ENCODE measurements around the gene ZNF330. TPM values are rescaled to one million over a fixed set of nuclear protein-coding genes. Genes with fewer than 3 reads are reported as not detected.

The ZNF330 gene
- polyA plus RNA-seq, 3 donors: 21.6 to 38.9 (median 27.7) TPM

- Mint-ChIP-seq H3K36me3 (no peaks in the 10 kb centered on the region), H3K9me3 (peaks cover 0 to 6% (median 2%) of the 10 kb centered on the region in 7 donors), H3K27me3 (ENCODE audit: low read depth in 3 of 3) (peaks cover 0 to 10% (median 5%) of the 10 kb centered on the region in 3 donors), H3K27ac (no peak overlapping the region), H3K4me1 (peaks cover 11% of the 10 kb centered on the region), H3K4me3 (no peak overlapping the region)
- H3K27ac ChIP-seq (ENCODE audit: low read depth in 1 of 2, low read length in 2 of 2): no peak overlapping the region
- WGBS (ENCODE audit: insufficient coverage): 0% methylated on average over 1 of the region's 5 CpGs
- DNase-seq: no peak
- no peaks in the 10 kb centered on the region for H3K27me3 ChIP-seq (ENCODE audit: control insufficient read depth in 2 of 2, insufficient read depth in 2 of 2, low read length in 2 of 2)
- no peaks in the 10 kb centered on the region for H4K20me1 ChIP-seq (ENCODE audit: insufficient read depth, low read length)
- no peak overlapping the region for H3K4me2 ChIP-seq (replicated peaks; ENCODE audit: extremely low read depth, low read length, poor library complexity, severe bottlenecking)
- H3K4me3 ChIP-seq (replicated peaks in 1 of 3; ENCODE audit: low read depth in 2 of 3, low read length in 3 of 3): no peak overlapping the region
- peaks cover 5% of the 10 kb centered on the region for H3K79me2 ChIP-seq (ENCODE audit: insufficient read depth, low read length)
- no peak overlapping the region for H3K9ac ChIP-seq (ENCODE audit: insufficient read depth, low read length, poor library complexity, severe bottlenecking)
- no peaks in the 10 kb centered on the region for H3K36me3 ChIP-seq (replicated peaks in 1 of 2; ENCODE audit: control insufficient read depth in 1 of 2, insufficient read depth in 2 of 2, low read length in 2 of 2)
- H3K9me3 ChIP-seq (replicated peaks in 1 of 2; ENCODE audit: control insufficient read depth in 1 of 2, insufficient read depth in 1 of 2, low read length in 2 of 2): no peaks in the 10 kb centered on the region
- peaks cover 0 to 6% of the 10 kb centered on the region in 2 donors for H3K4me1 ChIP-seq (ENCODE audit: control insufficient read depth in 1 of 2, insufficient read depth in 2 of 2, low read length in 2 of 2)
- TF ChIP-seq CTCF (IDR thresholded peaks at IDR 0.05): no peak
- H2AFZ ChIP-seq (ENCODE audit: insufficient read depth, low read depth, low read length, poor library complexity, severe bottlenecking): peak overlapping the region; percentile 24
- intact Hi-C loops (cut with micrococcal nuclease): no loop called here
These were observed 4.5 kb upstream of the ZNF330 start for GRCh38 chr4:141216002-141216761.

GRCh38 chr4:141220271-141220670 is 424 bp upstream of the ZNF330 start:
- peaks cover 30% of the 10 kb centered on the region for H3K4me1 Mint-ChIP-seq
- TF ChIP-seq CTCF (IDR thresholded peaks at IDR 0.05): no peak
- peak overlapping the region; percentile 94 to 99 for H3K27ac ChIP-seq (ENCODE audit: low read depth in 1 of 2, low read length in 2 of 2)
- H3K4me3 ChIP-seq (replicated peaks in 1 of 3; ENCODE audit: low read depth in 2 of 3, low read length in 3 of 3): peak overlapping the region; percentile 78 to 92 (median 87)
- H3K4me2 ChIP-seq (replicated peaks; ENCODE audit: extremely low read depth, low read length, poor library complexity, severe bottlenecking): peak overlapping the region; percentile 76
- peak overlapping the region; percentile 35 to 98 (median 94) for H3K27ac Mint-ChIP-seq
- H3K9me3 ChIP-seq (replicated peaks in 1 of 2; ENCODE audit: control insufficient read depth in 1 of 2, insufficient read depth in 1 of 2, low read length in 2 of 2): no peaks in the 10 kb centered on the region
- H4K20me1 ChIP-seq (ENCODE audit: insufficient read depth, low read length): peaks cover 32% of the 10 kb centered on the region
- WGBS (ENCODE audit: insufficient coverage): 100% methylated on average over 6 of the region's 7 CpGs
- peaks cover 12 to 16% of the 10 kb centered on the region in 2 donors for H3K4me1 ChIP-seq (ENCODE audit: control insufficient read depth in 1 of 2, insufficient read depth in 2 of 2, low read length in 2 of 2)
- no peak for DNase-seq
- peaks cover 20 to 27% of the 10 kb centered on the region in 2 donors for H3K36me3 ChIP-seq (replicated peaks in 1 of 2; ENCODE audit: control insufficient read depth in 1 of 2, insufficient read depth in 2 of 2, low read length in 2 of 2)
- H2AFZ ChIP-seq (ENCODE audit: insufficient read depth, low read depth, low read length, poor library complexity, severe bottlenecking): peak overlapping the region; percentile 84
- intact Hi-C loops (cut with micrococcal nuclease): loop anchor here (5.0 to 10.0 kb wide), 3 partner anchors 417 to 1965 kb away; partner anchors contain the start of genes USP38 (in 2 of the 2) and IL15 (in 1 of the 2)
- no peak overlapping the region for H3K9ac ChIP-seq (ENCODE audit: insufficient read depth, low read length, poor library complexity, severe bottlenecking)
- peaks cover 44% of the 10 kb centered on the region for H3K79me2 ChIP-seq (ENCODE audit: insufficient read depth, low read length)
- no peaks in the 10 kb centered on the region for H3K27me3 ChIP-seq (ENCODE audit: control insufficient read depth in 2 of 2, insufficient read depth in 2 of 2, low read length in 2 of 2)
- H3K4me3 Mint-ChIP-seq: peak overlapping the region; percentile 85 to 91
- H3K36me3 Mint-ChIP-seq: peaks cover 22 to 28% of the 10 kb centered on the region in 2 donors
- peaks cover 0 to 4% (median 0%) of the 10 kb centered on the region in 3 donors for H3K27me3 Mint-ChIP-seq (ENCODE audit: low read depth in 3 of 3)
- peaks cover 0 to 2% (median 0%) of the 10 kb centered on the region in 7 donors for H3K9me3 Mint-ChIP-seq
